PC-3 (cell line): ENCODE results near the gene GMDS. TPM values are rescaled to one million over a fixed set of nuclear protein-coding genes. Genes with fewer than 3 reads are reported as not detected.
A peak's percentile ranks its signal among the peaks of the same experiment; 100 is the strongest.

ENCODE experiments used
- ATAC-seq: fragments of 200-7000 bp; cut with Tn5 transposase; 2 replicates; pipeline ENCODE4 v1.9.1; 2020; ENCODE audit warnings: mild to moderate bottlenecking, moderate library complexity
- BruUV-seq: library from RNA; stranded (reverse); fragments of 400-500 nt; replicated peaks from 2 replicates; lab custom pipeline; 2021; lab: Mats Ljungman, UMichigan
- CTCF ChIA-PET: fragments of 300-600 bp; sonication (Branson Sonifier 250); formaldehyde crosslinking; loops from one replicate; lab custom pipeline; 2022; ENCODE audit warnings: antibody characterized with exemption; lab: Charles Lee
- POLR2A ChIA-PET: fragments of 300-600 bp; sonication (Branson Sonifier 250); formaldehyde crosslinking; loops from one replicate; lab custom pipeline; 2022; ENCODE audit warnings: antibody characterized with exemption; ENCODE audit not compliant: unreplicated experiment; lab: Charles Lee
- DNase-seq: peaks from one replicate; pipeline ENCODE4 v3.0.0-alpha.2; 2015
- H2AFZ ChIP-seq: fragments of 300-600 bp; sonication (generic); 2 replicates; pipeline ENCODE4 v1.6.0; 2016; ENCODE audit warnings: antibody characterized with exemption, low read length
- H3F3A ChIP-seq: fragments of 300-600 bp; sonication (generic); one replicate; pipeline ENCODE4 v1.6.0; 2017; ENCODE audit warnings: antibody characterized with exemption, low read length, control low read depth, mild to moderate bottlenecking; ENCODE audit not compliant: unreplicated experiment
- H3K27ac ChIP-seq: fragments of 300-600 bp; sonication (generic); 2 replicates; pipeline ENCODE4 v1.5.1; 2016; ENCODE audit warnings: mild to moderate bottlenecking, low read length
- H3K27me3 ChIP-seq: fragments of 300-600 bp; sonication (generic); 2 replicates; pipeline ENCODE4 v1.6.1; 2016; ENCODE audit warnings: low read length, mixed read lengths
- H3K36me3 ChIP-seq: fragments of 300-600 bp; sonication (generic); 2 replicates; pipeline ENCODE4 v1.6.1; 2016; ENCODE audit warnings: low read depth, mixed run types, low read length, mixed read lengths
- H3K4me1 ChIP-seq: fragments of 300-600 bp; sonication (generic); 2 replicates; pipeline ENCODE4 v1.5.1; 2016; ENCODE audit warnings: low read length; ENCODE audit not compliant: insufficient read depth
- H3K4me2 ChIP-seq: fragments of 300-600 bp; sonication (generic); 2 replicates; pipeline ENCODE4 v1.6.0; 2016; ENCODE audit warnings: low read length
- H3K4me3 ChIP-seq: fragments of 300-600 bp; sonication (generic); 2 replicates; pipeline ENCODE4 v1.5.1; 2016; ENCODE audit warnings: mild to moderate bottlenecking, low read length, mixed read lengths
- H3K79me2 ChIP-seq: fragments of 300-600 bp; sonication (generic); 2 replicates; pipeline ENCODE4 v1.6.1; 2017; ENCODE audit warnings: low read length, mixed read lengths
- H3K9ac ChIP-seq: fragments of 300-600 bp; sonication (generic); 2 replicates; pipeline ENCODE4 v1.6.0; 2016; ENCODE audit warnings: mild to moderate bottlenecking, low read length
- H3K9me2 ChIP-seq: fragments of 300-600 bp; sonication (generic); replicated peaks from 2 replicates; pipeline ENCODE4 v1.6.1; 2016; ENCODE audit warnings: mixed run types, low read length, mixed read lengths
- H3K9me3 ChIP-seq: fragments of 300-600 bp; sonication (generic); 2 replicates; pipeline ENCODE4 v1.6.1; 2016; ENCODE audit warnings: low read length, mixed read lengths
- H4K20me1 ChIP-seq: fragments of 300-600 bp; sonication (generic); 2 replicates; pipeline ENCODE4 v1.6.1; 2016; ENCODE audit warnings: low read length, mixed read lengths
- CTCF ChIP-seq: fragments of 300-600 bp; sonication (generic); conservative IDR thresholded peaks from 2 replicates; pipeline ENCODE4 v1.5.1; 2017; ENCODE audit warnings: antibody characterized with exemption, low read depth, mild to moderate bottlenecking, low read length
- EZH2 ChIP-seq: fragments of 300-600 bp; sonication (generic); IDR thresholded peaks from one replicate; pipeline ENCODE4 v1.6.1; 2017; ENCODE audit warnings: antibody characterized with exemption, mild to moderate bottlenecking, low read length; ENCODE audit not compliant: unreplicated experiment
- EZH2phosphoT487 ChIP-seq: fragments of 300-600 bp; sonication (generic); IDR thresholded peaks from 2 replicates; pipeline ENCODE4 v1.6.1; 2018; ENCODE audit warnings: mild to moderate bottlenecking, antibody characterized with exemption, low read length, borderline replicate concordance
- intact Hi-C: fragments of 100-400 bp; cut with micrococcal nuclease; formaldehyde crosslinking; loops from 2 replicates; pipeline ENCODE4 v1.9.0; 2023
- total RNA-seq: library from RNA; depleted of rRNA; stranded (reverse); fragments of >200 nt; gene quantifications from 2 replicates; pipeline ENCODE4 v1.2.3, GENCODE V29; 2014

GMDS gene
- total RNA-seq, 1 experiment from 2014 or later, result 18.3 TPM

DNA sequence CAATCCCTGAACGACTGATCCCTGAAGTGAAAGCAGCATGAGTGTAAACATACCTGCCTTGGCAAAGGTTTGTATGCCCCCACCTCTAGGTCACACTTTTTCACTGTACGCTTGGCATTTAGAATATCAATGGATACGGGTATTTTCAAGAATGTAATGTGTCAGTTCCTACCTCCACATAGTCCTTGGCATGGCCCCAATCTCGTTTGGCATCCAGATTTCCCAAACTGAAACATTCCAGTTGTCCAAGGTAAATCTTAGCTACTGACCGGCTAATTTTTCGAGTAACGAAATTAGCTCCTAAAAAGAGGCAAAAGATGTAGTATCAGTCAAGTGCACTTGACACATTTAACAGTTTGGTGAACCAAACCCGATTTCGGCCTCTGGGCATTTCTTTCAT, 315.5 kb downstream of the GMDS start:
- Histone ChIP-seq H3K9me3 (no peaks in the 10 kb centered on the region), H2AFZ (no peak overlapping the region), H3K9me2 (no peaks in the 10 kb centered on the region), H3K4me3 (no peak overlapping the region), H3K4me2 (no peak overlapping the region), H3F3A (no peaks in the 10 kb centered on the region), H3K4me1 (no peaks in the 10 kb centered on the region), H3K27me3 (no peaks in the 10 kb centered on the region), H3K36me3 (peaks cover 4% of the 10 kb centered on the region; the same call in 1 of the 2 replicates), H3K9ac (no peak overlapping the region), H3K27ac (no peak overlapping the region), H3K79me2 (no peaks in the 10 kb centered on the region), H4K20me1 (no peaks in the 10 kb centered on the region)
- ChIA-PET POLR2A (no interaction called here), CTCF (no interaction called here)
- DNase-seq (no peak), ATAC-seq (no peak)
- intact Hi-C loops, result no loop called here
- TF ChIP-seq CTCF (no peak), EZH2phosphoT487 (no peak), EZH2 (no peak)
- no TSS peak for BruUV-seq

GRCh38 chr6:1925743-1926430, 319.5 kb downstream of the GMDS start:
- H4K20me1 ChIP-seq, result no peaks in the 10 kb centered on the region
- H3K79me2 ChIP-seq, result no peaks in the 10 kb centered on the region
- H3K36me3 ChIP-seq, result peaks cover 4% of the 10 kb centered on the region; the same call in 1 of the 2 replicates
- H3K4me1 ChIP-seq, result no peaks in the 10 kb centered on the region
- DNase-seq (no peak), ATAC-seq (peak; percentile 38; the same call in 1 of the 2 replicates)
- intact Hi-C loops, result no loop called here
- H3K9ac ChIP-seq, result no peak overlapping the region
- no peak for TF ChIP-seq EZH2phosphoT487
- no peak for TF ChIP-seq EZH2
- no peak for TF ChIP-seq CTCF
- ChIA-PET CTCF (no interaction called here), POLR2A (no interaction called here)
- no peaks in the 10 kb centered on the region for H3K27me3 ChIP-seq
- no peak overlapping the region for H3K4me2 ChIP-seq
- H2AFZ ChIP-seq, result no peak overlapping the region
- BruUV-seq, result no TSS peak
- H3K27ac ChIP-seq, result no peak overlapping the region
- no peaks in the 10 kb centered on the region for H3K9me2 ChIP-seq
- no peak overlapping the region for H3K4me3 ChIP-seq
- H3F3A ChIP-seq, result no peaks in the 10 kb centered on the region
- no peaks in the 10 kb centered on the region for H3K9me3 ChIP-seq

DNA sequence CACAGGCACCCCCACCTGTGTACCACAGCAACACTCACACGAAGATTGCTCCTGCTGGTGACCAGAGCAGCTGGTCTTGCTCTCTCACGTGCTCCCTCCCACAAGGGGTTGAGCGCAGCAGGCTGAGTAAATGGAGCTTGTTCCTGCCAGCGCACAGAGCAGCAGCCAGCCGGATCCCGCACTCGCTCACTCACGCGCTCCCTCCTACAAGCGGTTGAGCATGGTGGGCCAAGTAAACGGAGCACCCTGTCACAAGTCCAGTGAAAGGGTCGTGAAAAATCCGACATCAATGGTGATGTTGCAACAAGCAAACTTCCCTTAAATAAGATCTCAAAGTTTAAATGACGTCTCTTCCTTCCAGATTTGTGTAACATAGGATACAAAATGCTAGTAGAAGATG, 322.0 kb downstream of the GMDS start:
- no peaks in the 10 kb centered on the region for H3K79me2 ChIP-seq
- no peaks in the 10 kb centered on the region for H3F3A ChIP-seq
- H3K4me2 ChIP-seq, result no peak overlapping the region
- CTCF ChIA-PET, result no interaction called here
- H3K27me3 ChIP-seq, result no peaks in the 10 kb centered on the region
- TF ChIP-seq EZH2, result no peak
- TF ChIP-seq EZH2phosphoT487, result no peak
- no peak for TF ChIP-seq CTCF
- DNase-seq (no peak), ATAC-seq (no peak)
- no peak overlapping the region for H3K27ac ChIP-seq
- no peaks in the 10 kb centered on the region for H4K20me1 ChIP-seq
- H2AFZ ChIP-seq, result no peak overlapping the region
- peaks cover 4% of the 10 kb centered on the region; the same call in 1 of the 2 replicates for H3K36me3 ChIP-seq
- no peaks in the 10 kb centered on the region for H3K4me1 ChIP-seq
- no peaks in the 10 kb centered on the region for H3K9me2 ChIP-seq
- H3K4me3 ChIP-seq, result no peak overlapping the region
- no TSS peak for BruUV-seq
- H3K9ac ChIP-seq, result no peak overlapping the region
- POLR2A ChIA-PET, result no interaction called here
- H3K9me3 ChIP-seq, result no peaks in the 10 kb centered on the region
- intact Hi-C loops, result no loop called here
